DND-41 (cell line): Measurements from ENCODE around the gene SIN3B.

Experiments used
- CTCF ChIP-seq: IDR thresholded peaks from 2 replicates; pipeline ENCODE4 v1.5.1; 2012; ENCODE audit warnings: borderline replicate concordance, low read length, moderate library complexity, mild to moderate bottlenecking; ENCODE audit not compliant: poor library complexity, severe bottlenecking; ENCODE audit errors: extremely low read depth
- EZH2 ChIP-seq: IDR thresholded peaks from 3 replicates; pipeline ENCODE4 v1.6.1; 2012; ENCODE audit warnings: borderline replicate concordance, low read depth, mild to moderate bottlenecking, moderate library complexity, low read length, inconsistent platforms; ENCODE audit not compliant: severe bottlenecking

DNA sequence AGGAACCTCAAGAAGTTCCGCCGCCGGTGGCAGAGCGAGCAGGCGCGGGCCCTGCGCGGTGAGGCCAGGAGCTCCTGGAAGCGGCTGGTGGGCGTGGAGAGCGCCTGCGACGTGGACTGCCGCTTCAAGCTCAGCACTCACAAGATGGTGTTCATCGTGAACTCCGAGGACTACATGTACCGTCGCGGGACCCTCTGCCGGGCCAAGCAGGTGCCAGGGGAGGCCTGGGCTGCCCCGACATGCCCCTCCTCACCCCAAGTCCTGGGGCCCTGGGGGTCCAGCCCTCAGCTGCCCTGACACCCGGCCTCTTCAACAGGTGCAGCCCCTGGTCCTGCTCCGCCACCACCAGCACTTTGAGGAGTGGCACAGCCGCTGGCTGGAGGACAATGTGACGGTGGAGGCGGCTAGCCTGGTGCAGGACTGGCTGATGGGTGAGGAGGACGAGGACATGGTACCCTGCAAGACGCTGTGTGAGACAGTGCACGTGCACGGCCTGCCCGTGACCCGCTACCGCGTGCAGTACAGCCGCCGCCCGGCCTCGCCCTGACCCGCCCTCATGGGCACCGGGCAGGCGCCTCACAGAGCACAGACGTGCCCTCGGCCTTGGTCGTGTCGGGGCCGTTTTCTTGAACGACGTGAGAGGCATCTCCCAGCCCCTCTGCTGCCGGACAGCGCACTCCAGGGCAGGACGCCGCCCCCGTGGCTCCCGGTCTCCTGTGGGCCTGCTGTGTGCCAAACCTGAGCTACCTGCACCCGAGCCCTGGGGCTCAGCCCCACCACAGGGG is 49.2 kb downstream of the SIN3B start:
- TF ChIP-seq CTCF (no peak), EZH2 (no peak)
